COLO829 (cell line): ENCODE results near the gene NPTX1.

Experiments used
- DNase-seq: peaks from one replicate; pipeline ENCODE4 v3.0.0; 2012; ENCODE audit warnings: low spot score

NPTX1 gene

GRCh38 chr17:80458016-80458415 is 18.4 kb downstream of the NPTX1 start:
- no peak for DNase-seq

- DNase-seq = no peak
Measured at GRCh38 chr17:80457236-80457856, 19.1 kb downstream of the NPTX1 start.

GRCh38 chr17:80456465-80457235 is 19.8 kb downstream of the NPTX1 start:
- no peak for DNase-seq

DNA sequence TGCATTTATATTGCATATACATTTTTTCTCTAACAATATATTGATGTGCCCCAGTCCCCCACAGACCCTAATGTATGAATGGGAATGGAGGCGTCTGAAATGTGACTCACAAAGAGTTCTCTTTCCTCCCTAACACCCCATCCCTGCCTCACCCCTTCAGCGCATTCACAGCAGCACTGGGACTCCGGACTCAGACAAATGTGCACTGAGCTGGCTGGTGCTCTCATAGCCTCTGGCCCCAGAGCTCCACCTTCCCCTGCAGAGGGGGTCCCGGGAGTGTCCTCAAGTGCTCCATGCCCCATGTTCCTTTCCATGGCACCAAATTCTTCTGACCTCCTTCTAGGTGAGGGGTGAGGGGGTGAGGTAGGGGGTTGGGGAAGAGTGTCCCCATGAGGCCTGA is 20.6 kb downstream of the NPTX1 start:
- no peak for DNase-seq

GRCh38 chr17:80455336-80455710 is 21.1 kb downstream of the NPTX1 start:
- peak; percentile 30 for DNase-seq

DNA sequence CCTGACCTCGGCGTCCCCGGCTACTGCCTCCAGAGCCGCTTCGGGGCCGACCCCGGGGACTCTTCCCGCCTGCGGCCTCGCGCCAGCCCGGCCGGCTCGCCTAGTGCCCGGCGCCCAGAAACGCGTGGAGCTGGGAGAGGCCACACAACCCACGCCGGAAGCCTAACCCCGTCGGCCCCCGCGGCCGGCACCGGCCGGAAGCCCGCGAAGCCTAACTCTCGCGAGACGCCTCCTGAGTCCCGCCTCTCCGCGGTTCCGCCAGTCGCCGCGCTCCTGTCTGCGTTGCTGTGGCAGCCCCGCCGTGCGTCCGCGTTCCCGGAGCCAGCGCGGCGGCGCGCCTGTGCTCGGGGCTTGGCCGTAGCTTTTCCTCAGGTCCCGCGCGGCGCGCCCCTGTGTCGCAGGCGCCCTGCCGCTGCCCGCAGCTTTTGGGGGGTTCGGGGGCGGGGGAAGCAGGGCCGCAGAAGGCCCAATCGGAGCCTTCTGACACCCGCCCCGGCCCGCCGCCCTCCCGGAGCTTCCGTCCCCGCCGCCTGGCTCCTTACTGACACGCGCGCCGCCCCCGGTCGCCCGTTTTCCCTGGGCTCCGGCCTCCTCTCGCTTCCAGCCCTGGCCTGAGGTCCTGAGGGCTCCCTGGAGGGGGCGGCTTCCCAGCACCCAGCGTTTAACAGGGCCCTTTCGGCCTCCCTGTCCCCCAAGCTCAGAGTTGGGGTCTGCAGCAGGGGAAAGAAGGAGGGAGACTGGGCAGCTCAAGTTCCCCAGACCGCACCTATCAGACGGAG is 21.7 kb downstream of the NPTX1 start:
- DNase-seq = peak; percentile 91

- DNase-seq = no peak
Measured at GRCh38 chr17:80453998-80454556, 22.3 kb downstream of the NPTX1 start.

DNA sequence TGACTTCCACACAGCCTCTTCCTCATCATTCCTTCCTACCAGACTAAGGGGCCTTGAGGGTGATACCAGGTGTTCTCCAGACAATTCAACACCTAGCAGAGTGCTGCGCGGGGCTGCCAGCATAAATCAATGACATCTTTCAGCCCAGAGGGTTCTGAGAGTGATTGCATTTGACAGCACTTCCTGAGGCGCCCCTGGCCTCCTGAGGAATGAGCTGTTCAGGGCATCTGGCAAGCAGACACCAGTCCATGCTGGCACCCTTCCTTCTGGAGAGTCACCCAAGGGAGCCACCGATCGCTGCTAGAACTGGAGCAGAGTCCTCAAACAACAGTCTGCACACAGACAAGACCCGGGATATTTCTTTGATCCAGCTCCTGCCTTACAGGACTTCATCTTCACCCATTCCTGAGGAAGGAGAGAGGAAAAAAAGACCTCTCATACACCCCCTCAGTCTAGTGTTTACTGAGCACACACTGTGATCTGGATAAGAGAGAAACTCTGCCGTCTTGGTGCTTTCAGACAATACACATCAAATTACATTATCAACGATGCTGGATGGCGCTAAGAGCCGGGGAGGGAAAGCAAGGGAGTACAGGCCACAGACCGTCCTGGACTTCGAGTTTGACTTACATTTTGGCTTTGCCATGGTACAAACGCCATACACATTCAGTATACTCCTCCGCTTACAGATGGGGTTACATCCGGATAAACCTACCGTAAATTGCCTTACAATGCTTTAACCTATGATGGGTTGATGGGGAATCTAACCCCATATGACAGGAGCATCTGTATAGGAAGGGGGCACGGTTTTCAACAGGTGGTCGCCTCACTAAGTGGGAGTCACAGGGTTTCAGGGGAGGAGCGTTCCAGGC is 23.0 kb downstream of the NPTX1 start:
- no peak for DNase-seq

GRCh38 chr17:80452173-80452915 is 24.1 kb downstream of the NPTX1 start:
- DNase-seq = no peak

DNA sequence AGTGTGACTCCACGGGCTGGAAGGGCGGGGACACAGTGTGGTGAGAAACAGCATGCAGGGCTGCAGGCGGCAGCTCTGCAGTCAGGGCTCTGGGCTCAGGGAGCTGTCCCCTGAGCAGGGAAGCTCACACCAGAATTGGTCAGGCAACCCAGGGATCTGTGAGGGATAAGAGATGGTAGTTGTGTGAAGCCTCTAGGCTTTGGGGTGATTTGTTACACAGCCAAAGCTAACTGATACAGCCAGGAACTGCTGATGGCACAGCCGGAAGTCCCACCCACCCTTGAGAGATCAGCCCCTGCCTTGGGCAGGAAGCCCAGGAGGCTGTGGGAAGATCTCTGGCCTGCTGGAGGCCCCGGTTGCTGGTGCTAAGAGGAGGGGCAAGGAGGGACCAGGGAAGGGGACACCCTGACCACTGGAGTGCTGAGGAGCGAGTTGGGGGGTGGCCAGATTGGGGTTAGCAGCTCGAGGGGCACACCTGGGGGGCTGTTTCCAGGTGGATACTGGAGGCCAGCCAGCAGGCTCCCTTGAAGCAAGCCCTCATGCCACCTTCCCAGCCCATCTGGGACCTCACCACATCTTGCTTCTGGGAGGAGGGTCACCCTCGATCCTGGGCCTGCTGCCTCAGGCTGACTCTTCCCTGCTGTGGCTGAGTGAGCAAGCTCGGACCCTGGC is 25.2 kb downstream of the NPTX1 start:
- no peak for DNase-seq

- no peak for DNase-seq
Measured at GRCh38 chr17:80449930-80450576, 26.4 kb downstream of the NPTX1 start.

- no peak for DNase-seq
Measured at GRCh38 chr17:80449194-80449929, 27.0 kb downstream of the NPTX1 start.

DNA sequence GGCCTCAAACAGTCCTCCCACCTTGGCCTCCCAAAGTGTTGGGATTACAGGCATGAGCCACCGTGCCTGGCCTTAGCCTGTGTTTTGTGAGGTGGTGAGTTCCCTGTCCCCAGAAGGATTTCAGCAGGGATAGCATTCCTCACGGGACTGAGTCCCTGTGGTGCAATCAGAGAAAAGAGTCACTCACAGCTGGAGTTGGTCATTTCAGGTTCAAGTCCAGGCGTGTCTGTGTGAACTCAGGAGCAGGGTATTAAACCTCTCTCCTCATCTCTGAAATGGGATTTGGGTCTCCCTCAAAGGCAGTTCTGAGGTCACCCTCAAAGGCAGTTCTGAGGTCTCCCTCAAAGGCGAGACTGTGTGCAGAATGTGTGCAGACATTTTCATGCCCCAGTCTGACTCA is 28.6 kb downstream of the NPTX1 start:
- DNase-seq = no peak

- DNase-seq = no peak
Measured at GRCh38 chr17:80446645-80447405, 29.6 kb downstream of the NPTX1 start.

- no peak for DNase-seq
Measured at GRCh38 chr17:80445726-80446110, 30.7 kb downstream of the NPTX1 start.

DNA sequence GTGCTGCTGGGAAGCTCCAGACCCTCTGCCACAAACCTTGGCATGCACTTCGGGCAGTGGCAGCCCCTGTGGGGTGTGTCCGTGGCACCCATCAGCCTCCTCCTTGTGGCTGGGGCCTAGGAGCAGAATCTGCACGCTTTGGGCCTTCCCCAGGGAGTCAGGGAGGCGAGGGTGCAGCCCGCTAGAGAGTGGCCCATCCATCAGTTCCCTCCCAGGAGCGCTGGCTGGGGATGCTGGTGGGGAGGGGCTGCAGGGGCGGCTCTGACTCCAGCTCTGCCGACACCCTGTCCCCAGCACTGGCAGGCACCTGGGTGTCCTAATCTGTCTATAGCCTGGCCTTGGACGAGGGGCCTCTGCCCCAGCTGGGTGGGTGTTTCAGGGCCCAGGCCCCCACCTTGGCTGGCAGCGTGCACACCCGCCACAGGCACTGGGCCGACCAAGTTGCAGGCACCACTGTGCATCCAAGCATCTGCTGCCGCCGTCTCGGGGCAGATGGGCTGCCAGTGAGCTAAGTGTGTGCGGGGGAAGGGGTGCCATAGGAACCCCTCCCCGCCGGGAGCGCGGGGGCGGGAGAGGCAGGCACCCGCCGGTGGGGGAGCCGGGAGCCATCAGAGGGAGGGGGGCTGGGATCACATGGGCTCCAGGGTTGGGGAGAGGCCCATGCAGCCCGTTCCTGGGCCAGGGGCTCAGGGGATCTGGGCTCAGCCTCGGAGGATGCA is 31.2 kb downstream of the NPTX1 start:
- no peak for DNase-seq

DNA sequence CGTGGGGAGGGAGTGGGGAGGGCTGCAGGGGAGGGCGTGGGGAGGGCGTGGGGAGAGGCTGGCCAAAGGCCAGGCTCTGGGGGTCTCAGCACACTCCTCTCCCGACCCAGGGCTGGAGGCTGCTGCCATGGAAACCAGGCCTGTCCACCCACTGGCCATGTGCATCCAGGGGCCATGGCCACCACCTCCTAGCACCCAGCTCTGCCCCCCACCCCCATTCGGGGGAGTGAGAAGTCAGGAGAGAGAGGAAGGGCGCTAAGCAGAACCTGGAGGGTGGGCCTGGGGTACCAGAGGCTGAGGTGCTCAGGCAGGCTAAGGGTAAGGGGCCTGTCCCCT is 31.8 kb downstream of the NPTX1 start:
- no peak for DNase-seq
